ENCODE data around the gene FAM184A. TPM values are rescaled to one million over a fixed set of nuclear protein-coding genes. Genes with fewer than 3 reads are reported as not detected.
"Not testable (repeated sequence)": the region's sequence is repeated elsewhere in the genome, so short reads cannot be mapped to it uniquely, and the experiment has no call there.

The FAM184A gene
- total RNA-seq, 2 experiments from 2014 or later = 13.8 to 14.5 TPM

DNA sequence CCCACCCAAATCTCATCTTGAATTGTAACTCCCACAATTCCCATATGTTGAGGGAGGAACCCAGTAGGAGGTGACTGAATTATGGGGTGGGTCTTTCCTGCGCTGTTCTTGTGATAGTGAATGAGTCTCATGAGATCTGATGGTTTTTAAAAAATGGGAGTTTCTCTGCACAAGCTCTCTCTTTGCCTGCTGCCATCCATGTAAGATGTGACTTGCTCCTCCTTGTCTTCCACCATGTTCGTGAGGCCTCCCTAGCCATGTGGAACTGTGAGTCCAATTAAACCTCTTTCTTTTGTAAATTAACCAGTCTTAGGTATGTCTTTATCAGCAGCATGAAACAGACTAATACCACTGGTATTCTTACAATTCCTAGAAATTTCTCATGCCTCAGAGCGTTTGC, 69.2 kb downstream of the FAM184A start:
- H3K4me3 Mint-ChIP-seq; ATAC-seq; intact Hi-C loops (cut with DNase I, micrococcal nuclease); H3K27ac Mint-ChIP-seq; POLR2A ChIA-PET; H3K27me3 Mint-ChIP-seq; H3K9me3 Mint-ChIP-seq (ENCODE audit: low read depth); DNase-seq; CTCF ChIA-PET; H3K4me1 Mint-ChIP-seq: not testable (repeated sequence)
- H3K36me3 Mint-ChIP-seq (ENCODE audit: low read depth) = peaks cover 22% of the 10 kb centered on the region

DNA sequence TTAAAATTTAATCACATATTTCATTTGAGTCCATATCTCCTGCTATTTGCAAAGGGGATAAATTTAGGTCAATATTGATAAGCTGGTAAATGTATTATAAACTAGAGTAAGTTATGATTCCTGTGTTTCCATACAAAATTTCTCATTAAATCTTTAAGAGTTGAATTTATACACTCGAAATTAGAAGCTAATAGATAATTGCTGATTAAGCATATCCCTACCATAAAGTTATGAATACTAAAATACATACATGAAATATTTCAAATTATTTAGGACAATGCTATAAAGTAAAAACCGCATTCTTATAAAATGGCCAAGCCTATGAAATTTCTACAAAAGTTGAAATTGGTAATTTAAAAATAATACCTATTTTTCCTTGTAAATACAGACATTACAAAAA, 71.5 kb downstream of the FAM184A start:
- DNase-seq (no peak), ATAC-seq (no peak)
- Mint-ChIP-seq H3K27me3 (no peaks in the 10 kb centered on the region), H3K36me3 (ENCODE audit: low read depth) (peaks cover 23% of the 10 kb centered on the region), H3K27ac (no peak overlapping the region), H3K9me3 (ENCODE audit: low read depth) (peaks cover 5% of the 10 kb centered on the region), H3K4me1 (no peaks in the 10 kb centered on the region), H3K4me3 (no peak overlapping the region)
- intact Hi-C loops (cut with DNase I, micrococcal nuclease) = no loop called here
- ChIA-PET POLR2A (no interaction called here), CTCF (interaction anchor here (0.8 to 1.1 kb wide), 2 partner anchors 21 to 103 kb away, joined by 3 to 4 read pairs; no protein-coding TSS in a partner anchor)

DNA sequence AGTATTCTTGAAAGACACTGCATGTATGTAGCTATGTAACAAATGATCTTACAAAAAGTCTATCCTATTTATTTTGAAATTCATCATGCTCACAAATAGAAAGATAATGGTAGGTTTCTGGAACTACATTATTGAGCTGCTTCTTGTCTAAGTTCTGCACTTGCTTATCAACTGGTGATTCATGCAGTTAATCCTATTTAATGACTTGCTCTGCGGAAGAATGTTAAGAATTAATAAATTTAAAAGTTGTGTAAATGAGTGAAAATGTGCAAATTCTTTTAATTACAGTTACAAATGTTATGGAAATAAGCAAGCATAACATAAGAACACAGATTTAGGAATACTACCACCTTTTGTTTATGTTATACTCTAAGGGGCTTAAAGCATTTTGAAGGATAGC, 76.4 kb downstream of the FAM184A start:
- Mint-ChIP-seq H3K9me3 (ENCODE audit: low read depth) (no peaks in the 10 kb centered on the region), H3K27ac (no peak overlapping the region), H3K4me3 (no peak overlapping the region), H3K27me3 (no peaks in the 10 kb centered on the region), H3K4me1 (peaks cover 4% of the 10 kb centered on the region), H3K36me3 (ENCODE audit: low read depth) (peaks cover 10% of the 10 kb centered on the region)
- ChIA-PET POLR2A (no interaction called here), CTCF (interaction anchor here (0.6 to 1.6 kb wide), 3 partner anchors 9 to 146 kb away, joined by 3 to 4 read pairs (median 4); no protein-coding TSS in a partner anchor)
- DNase-seq = no peak
- intact Hi-C loops (cut with DNase I, micrococcal nuclease) = no loop called here
- no peak for ATAC-seq

GRCh38 chr6:118999494-119000040, 78.9 kb downstream of the FAM184A start:
- Mint-ChIP-seq H3K4me1 (peaks cover 6% of the 10 kb centered on the region), H3K9me3 (ENCODE audit: low read depth) (no peaks in the 10 kb centered on the region), H3K4me3 (no peak overlapping the region), H3K27ac (no peak overlapping the region), H3K27me3 (no peaks in the 10 kb centered on the region), H3K36me3 (ENCODE audit: low read depth) (peaks cover 10% of the 10 kb centered on the region)
- ChIA-PET CTCF (interaction anchor here (0.8 to 1.1 kb wide), 3 partner anchors 11 to 743 kb away, joined by 3 to 7 read pairs (median 3); no protein-coding TSS in a partner anchor), POLR2A (no interaction called here)
- ATAC-seq = no peak
- DNase-seq = no peak
- intact Hi-C loops (cut with DNase I, micrococcal nuclease) = no loop called here

DNA sequence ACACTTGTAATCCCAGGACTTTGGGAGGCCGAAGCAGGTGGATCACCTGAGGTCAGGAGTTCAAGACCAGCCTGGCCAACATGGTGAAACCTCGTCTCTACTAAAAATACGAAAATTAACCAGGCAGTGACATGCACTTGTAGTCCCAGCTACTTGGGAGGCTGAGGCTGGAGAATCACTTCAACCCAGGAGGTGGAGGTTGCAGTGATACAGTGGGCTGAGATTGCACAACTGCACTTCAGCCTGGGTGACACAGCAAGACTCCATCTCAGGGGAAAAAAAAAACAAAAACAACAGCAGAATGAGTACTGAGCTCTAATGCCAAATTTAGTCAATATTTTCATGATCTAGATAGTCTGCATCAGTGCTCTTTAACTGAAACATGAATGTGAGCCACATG, 81.0 kb downstream of the FAM184A start:
- H3K4me1 Mint-ChIP-seq; ATAC-seq; H3K9me3 Mint-ChIP-seq (ENCODE audit: low read depth); POLR2A ChIA-PET; H3K4me3 Mint-ChIP-seq; intact Hi-C loops (cut with DNase I, micrococcal nuclease); H3K27me3 Mint-ChIP-seq; DNase-seq; H3K36me3 Mint-ChIP-seq (ENCODE audit: low read depth); H3K27ac Mint-ChIP-seq: not testable (repeated sequence)
- CTCF ChIA-PET = interaction anchor here (1.5 to 1.6 kb wide), 2 partner anchors 15 to 35 kb away, joined by 3 to 4 read pairs; no protein-coding TSS in a partner anchor

- H3K9me3 Mint-ChIP-seq (ENCODE audit: low read depth) = no peaks in the 10 kb centered on the region
- H3K36me3 Mint-ChIP-seq (ENCODE audit: low read depth) = peaks cover 8% of the 10 kb centered on the region
- CTCF ChIA-PET = interaction anchor here (1.6 kb wide), 1 partner anchor 34 kb away, joined by 3 read pairs; no protein-coding TSS in a partner anchor
- no peak for ATAC-seq
- intact Hi-C loops (cut with DNase I, micrococcal nuclease) = no loop called here
- H3K27me3 Mint-ChIP-seq = no peaks in the 10 kb centered on the region
- H3K4me1 Mint-ChIP-seq = peaks cover 6% of the 10 kb centered on the region
- H3K27ac Mint-ChIP-seq = no peak overlapping the region
- no peak for DNase-seq
- H3K4me3 Mint-ChIP-seq = no peak overlapping the region
- POLR2A ChIA-PET = no interaction called here
Measured at GRCh38 chr6:118996289-118996820, 82.1 kb downstream of the FAM184A start.

GRCh38 chr6:118993803-118994251, 84.6 kb downstream of the FAM184A start:
- ATAC-seq = no peak
- no peak overlapping the region for H3K4me3 Mint-ChIP-seq
- no peaks in the 10 kb centered on the region for H3K9me3 Mint-ChIP-seq (ENCODE audit: low read depth)
- peaks cover 6% of the 10 kb centered on the region for H3K36me3 Mint-ChIP-seq (ENCODE audit: low read depth)
- H3K27me3 Mint-ChIP-seq = no peaks in the 10 kb centered on the region
- intact Hi-C loops (cut with DNase I, micrococcal nuclease) = no loop called here
- ChIA-PET CTCF (interaction anchor here (1.4 kb wide), 1 partner anchor 30 kb away, joined by 6 read pairs; no protein-coding TSS in a partner anchor), POLR2A (no interaction called here)
- DNase-seq = no peak
- no peak overlapping the region for H3K27ac Mint-ChIP-seq
- peaks cover 6% of the 10 kb centered on the region for H3K4me1 Mint-ChIP-seq

DNA sequence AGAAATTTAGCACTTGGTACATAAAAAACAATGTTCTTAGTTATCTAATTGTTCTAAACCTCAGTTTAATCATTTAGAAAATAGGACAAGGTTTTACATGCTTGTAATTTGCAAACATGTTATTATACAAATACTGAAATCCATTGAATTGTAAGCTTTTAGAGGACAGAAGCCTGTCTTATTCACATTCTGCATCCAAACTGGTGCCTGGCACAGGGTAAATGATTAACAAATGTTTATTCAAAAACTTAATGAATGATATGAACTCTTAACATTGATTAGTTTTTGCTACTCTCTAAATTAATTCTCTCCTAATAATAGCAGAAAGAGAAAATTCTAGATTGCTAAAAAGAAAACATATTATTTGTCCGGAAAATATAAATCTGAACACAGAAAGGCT, 85.1 kb downstream of the FAM184A start:
- CTCF ChIA-PET = interaction anchor here (1.4 kb wide), 1 partner anchor 30 kb away, joined by 6 read pairs; no protein-coding TSS in a partner anchor
- no peaks in the 10 kb centered on the region for H3K27me3 Mint-ChIP-seq
- no peak for ATAC-seq

DNA sequence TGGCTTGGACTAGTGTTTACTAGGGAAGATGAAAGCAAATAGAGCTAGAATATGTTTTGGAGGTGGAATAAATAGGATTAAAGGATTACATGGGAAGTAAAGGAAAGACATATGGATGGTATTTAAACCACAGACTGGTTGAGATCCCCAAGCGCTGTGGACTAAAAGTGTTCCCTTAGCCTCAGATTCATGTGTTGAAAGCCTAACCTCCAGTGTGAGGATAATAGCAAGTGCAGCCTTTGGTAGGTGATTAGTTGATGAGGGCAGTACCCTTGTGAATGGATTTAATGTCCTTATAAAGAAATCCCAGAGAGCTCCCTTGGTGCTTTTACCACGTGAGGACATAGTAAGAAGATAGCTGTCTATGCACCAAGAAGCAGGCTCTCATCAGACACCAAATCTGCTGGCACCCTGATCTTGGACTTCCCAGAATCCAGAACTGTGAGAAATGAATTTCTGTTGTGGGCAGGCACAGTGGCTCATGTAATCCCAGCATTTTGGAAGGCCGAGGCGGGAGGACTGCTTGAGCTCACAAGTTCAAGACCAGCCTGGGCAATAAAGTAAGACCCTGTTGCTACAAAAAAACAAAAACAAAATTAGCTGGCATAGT, 86.2 kb downstream of the FAM184A start:
- peaks cover 2% of the 10 kb centered on the region for H3K4me1 Mint-ChIP-seq
- intact Hi-C loops (cut with DNase I, micrococcal nuclease) = no loop called here
- peaks cover 2% of the 10 kb centered on the region for H3K36me3 Mint-ChIP-seq (ENCODE audit: low read depth)
- no peak for DNase-seq
- H3K9me3 Mint-ChIP-seq (ENCODE audit: low read depth) = no peaks in the 10 kb centered on the region
- ChIA-PET CTCF (no interaction called here), POLR2A (no interaction called here)
- H3K4me3 Mint-ChIP-seq = no peak overlapping the region
- H3K27ac Mint-ChIP-seq = no peak overlapping the region
- no peaks in the 10 kb centered on the region for H3K27me3 Mint-ChIP-seq
- no peak for ATAC-seq

More for the DNA sequence above, 85.1 kb downstream of the FAM184A start:
- POLR2A ChIA-PET = no interaction called here
- peaks cover 3% of the 10 kb centered on the region for H3K36me3 Mint-ChIP-seq (ENCODE audit: low read depth)
- DNase-seq = no peak
- peaks cover 6% of the 10 kb centered on the region for H3K4me1 Mint-ChIP-seq
- intact Hi-C loops (cut with DNase I, micrococcal nuclease) = no loop called here
- H3K27ac Mint-ChIP-seq = no peak overlapping the region
- no peak overlapping the region for H3K4me3 Mint-ChIP-seq
- H3K9me3 Mint-ChIP-seq (ENCODE audit: low read depth) = no peaks in the 10 kb centered on the region

DNA sequence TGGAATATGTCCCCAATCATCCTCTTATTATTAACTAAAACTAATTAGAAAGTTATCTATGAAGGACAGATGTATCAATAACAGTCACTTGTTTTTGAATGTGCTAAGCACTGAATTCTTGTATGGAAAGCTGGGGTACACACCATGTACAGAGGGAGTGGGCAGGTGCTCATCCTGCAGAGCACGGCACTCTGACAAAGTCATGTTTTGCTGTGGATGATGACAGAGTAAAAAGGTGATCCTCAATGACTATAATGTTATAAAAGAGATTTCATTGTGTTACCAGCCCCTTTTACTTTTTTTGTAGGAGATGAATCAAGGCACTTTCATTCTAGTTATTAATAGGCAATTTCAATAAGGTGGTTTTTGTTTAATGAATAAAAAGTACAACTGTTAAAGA, 92.2 kb downstream of the FAM184A start:
- ChIA-PET CTCF (interaction anchor here (1.1 kb wide), 1 partner anchor 124 kb away, joined by 9 read pairs; no protein-coding TSS in a partner anchor), POLR2A (no interaction called here)
- ATAC-seq (peak; percentile 47), DNase-seq (no peak)
- Mint-ChIP-seq H3K9me3 (ENCODE audit: low read depth) (no peaks in the 10 kb centered on the region), H3K36me3 (ENCODE audit: low read depth) (peaks cover under 1% of the 10 kb centered on the region), H3K4me1 (peaks cover 2% of the 10 kb centered on the region), H3K4me3 (no peak overlapping the region), H3K27ac (no peak overlapping the region), H3K27me3 (no peaks in the 10 kb centered on the region)
- intact Hi-C loops (cut with DNase I, micrococcal nuclease) = no loop called here

DNA sequence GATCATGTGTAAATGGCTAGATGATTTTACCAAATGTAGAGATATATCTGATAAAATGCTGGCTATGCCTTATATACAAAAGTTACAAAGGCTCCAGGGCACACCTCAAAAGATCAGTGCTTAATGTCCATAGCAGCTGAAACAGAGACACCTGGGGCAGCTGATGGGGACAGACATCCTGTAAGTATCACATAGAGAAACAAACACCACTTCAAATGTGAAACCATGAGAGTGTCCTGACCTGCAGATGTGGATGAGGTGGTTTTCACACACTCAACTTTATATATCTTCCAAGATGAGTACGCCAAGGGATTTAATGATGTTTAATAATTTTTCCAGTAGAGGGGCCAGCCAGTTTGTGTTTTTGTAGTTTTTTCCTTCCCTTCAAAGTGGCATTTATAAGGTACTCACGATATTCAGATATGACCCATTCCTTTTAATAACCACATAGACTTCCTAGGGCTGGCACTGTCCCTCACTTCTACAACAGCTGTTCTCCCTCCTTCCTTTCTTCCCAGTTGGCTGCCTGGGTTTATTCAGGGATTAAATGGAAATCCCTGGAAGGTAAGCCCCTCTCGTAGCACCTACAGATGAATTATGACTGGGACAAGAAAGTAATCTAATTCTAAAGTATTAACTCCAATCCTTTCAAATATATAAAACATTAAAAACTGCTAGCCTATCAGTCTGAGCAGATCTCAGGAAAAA, 93.2 kb downstream of the FAM184A start:
- intact Hi-C loops (cut with DNase I, micrococcal nuclease) = no loop called here

More for the DNA sequence above, 93.2 kb downstream of the FAM184A start:
- peaks cover 2% of the 10 kb centered on the region for H3K4me1 Mint-ChIP-seq
- no peak for ATAC-seq
- DNase-seq = no peak
- no peaks in the 10 kb centered on the region for H3K9me3 Mint-ChIP-seq (ENCODE audit: low read depth)
- CTCF ChIA-PET = no interaction called here
- H3K27ac Mint-ChIP-seq = no peak overlapping the region
- POLR2A ChIA-PET = no interaction called here
- no peaks in the 10 kb centered on the region for H3K36me3 Mint-ChIP-seq (ENCODE audit: low read depth)
- H3K4me3 Mint-ChIP-seq = no peak overlapping the region
- H3K27me3 Mint-ChIP-seq = no peaks in the 10 kb centered on the region

Measured in activated CD4-positive, alpha-beta T cell treated with anti-CD3 and anti-CD28 coated beads for 36 hours (primary cell).